Esophagus mucosa (tissue), 1 donor: ENCODE results near the gene POPDC3. TPM values are rescaled to one million over a fixed set of nuclear protein-coding genes. Genes with fewer than 3 reads are reported as not detected.
A peak's percentile ranks its signal among the peaks of the same experiment; 100 is the strongest.

Experiments
- ATAC-seq: fragments of 200-7000 bp; cut with Tn5 transposase; one replicate; pipeline ENCODE4 v1.9.1; 2020
- total RNA-seq: library from RNA; stranded (reverse); gene quantifications from one replicate; pipeline ENCODE4 v1.2.4, GENCODE V29; 2023
- donor health status: DM: yes; HTN: yes; CAD: no.

Gene POPDC3
- total RNA-seq, 1 donor from 2014 or later = not detected

- ATAC-seq = no peak
Observed at GRCh38 chr6:105137388-105137787, 42.4 kb downstream of the POPDC3 start.

- peak; percentile 44 for ATAC-seq
Observed at GRCh38 chr6:105136431-105137350, 43.1 kb downstream of the POPDC3 start.

- ATAC-seq = no peak
Observed at GRCh38 chr6:105135907-105136430, 43.8 kb downstream of the POPDC3 start.

- ATAC-seq = no peak
Observed at GRCh38 chr6:105135056-105135455, 44.8 kb downstream of the POPDC3 start.

GRCh38 chr6:105122717-105123116, 57.1 kb downstream of the POPDC3 start:
- ATAC-seq = no peak

- ATAC-seq = no peak
Observed at GRCh38 chr6:105121981-105122380, 57.8 kb downstream of the POPDC3 start.

GRCh38 chr6:105120570-105120969, 59.2 kb downstream of the POPDC3 start:
- ATAC-seq = no peak

DNA sequence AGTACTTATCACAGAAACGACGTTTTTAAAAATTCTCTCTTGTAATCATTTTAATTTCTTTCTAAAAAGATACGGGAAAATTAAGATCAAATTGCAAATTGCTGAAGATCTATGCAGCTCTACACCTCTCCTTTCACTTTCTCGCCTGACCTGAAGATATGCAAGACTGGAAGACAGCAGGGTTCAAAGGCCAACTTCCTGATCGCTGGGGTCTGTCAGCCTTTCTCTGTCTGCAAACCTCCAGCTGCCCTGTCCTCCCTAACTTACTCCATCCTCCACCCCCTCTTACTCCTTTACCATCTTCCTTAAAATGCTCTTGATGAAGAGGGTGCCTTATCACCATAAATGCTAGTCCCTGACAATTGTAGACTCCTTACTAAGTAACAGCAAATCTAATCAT, 63.7 kb downstream of the POPDC3 start:
- no peak for ATAC-seq

DNA sequence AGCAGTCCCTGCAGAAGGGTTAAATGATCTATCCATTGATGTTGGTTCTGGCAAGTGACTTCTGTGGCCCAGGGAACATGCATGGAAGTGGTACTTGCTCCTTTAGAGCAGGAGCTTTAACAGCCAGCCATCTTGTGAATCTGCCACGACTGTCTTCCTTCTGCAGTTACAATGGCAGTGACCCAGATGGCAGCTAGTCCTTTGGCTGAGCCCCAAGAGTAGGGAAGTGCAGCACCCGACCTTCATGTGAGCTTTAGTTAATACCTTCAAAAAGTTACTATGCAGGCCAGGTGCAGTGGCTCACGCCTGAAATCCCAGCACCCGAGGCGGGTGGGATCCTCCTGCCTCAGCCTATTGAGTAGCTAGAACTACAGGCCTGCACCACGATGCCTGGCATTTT, 66.4 kb downstream of the POPDC3 start:
- ATAC-seq = no peak

GRCh38 chr6:105112577-105112976, 67.2 kb downstream of the POPDC3 start:
- no peak for ATAC-seq

DNA sequence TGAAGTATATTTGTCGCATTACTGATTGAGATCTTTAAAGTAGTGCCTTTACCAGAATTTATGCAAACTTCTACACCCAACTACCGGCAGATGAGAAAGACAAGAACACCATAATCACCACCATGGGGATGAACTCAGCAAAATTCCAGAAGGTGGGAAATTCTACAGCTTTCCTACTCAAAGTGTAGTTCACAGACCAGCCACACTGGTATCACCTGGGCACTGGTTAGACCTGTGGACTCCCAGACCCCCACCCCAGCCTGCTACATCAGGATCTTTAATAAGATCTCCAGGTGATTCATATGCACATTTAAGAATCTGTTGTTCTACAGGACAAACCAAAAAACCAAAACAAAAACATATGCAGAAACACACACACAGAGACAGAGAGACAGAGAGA, 67.9 kb downstream of the POPDC3 start:
- no peak for ATAC-seq

GRCh38 chr6:105111105-105111504, 68.7 kb downstream of the POPDC3 start:
- ATAC-seq = no peak

- ATAC-seq = no peak
Observed at GRCh38 chr6:105109955-105110895, 69.6 kb downstream of the POPDC3 start.

GRCh38 chr6:105108631-105109262, 71.1 kb downstream of the POPDC3 start:
- ATAC-seq = no peak

Other genes starting within 250 kb of the POPDC3 start
- not detected for gene LIN28B, start 222.9 kb downstream of the POPDC3 start, total RNA-seq
- gene PREP, start 223.1 kb upstream of the POPDC3 start, total RNA-seq = 21.8 TPM